NB4 (cell line): ENCODE measurements around the gene NHEJ1.

Source experiments
- CTCF ChIP-seq: IDR thresholded peaks from one replicate; pipeline ENCODE4 v1.5.1; 2012; ENCODE audit warnings: low read depth, low read length
- MAX ChIP-seq: IDR thresholded peaks from 2 replicates; pipeline ENCODE4 v1.6.1; 2011; ENCODE audit warnings: low read depth, low read length
- MYC ChIP-seq: IDR thresholded peaks from 2 replicates; pipeline ENCODE4 v1.6.1; 2011; ENCODE audit warnings: low read depth, low read length
- POLR2A ChIP-seq: IDR thresholded peaks from 2 replicates; pipeline ENCODE4 v1.6.1; 2011; ENCODE audit warnings: mild to moderate bottlenecking; ENCODE audit not compliant: insufficient read length; ENCODE audit errors: extremely low read depth

GRCh38 chr2:219175928-219176817 lies 15.6 kb upstream of the NHEJ1 start:
- no peak for TF ChIP-seq CTCF
- TF ChIP-seq MYC = no peak
- TF ChIP-seq POLR2A = no peak
- TF ChIP-seq MAX = no peak
